AG04450 (cell line): ENCODE results near the gene STX12. TPM values are rescaled to one million over a fixed set of nuclear protein-coding genes. Genes with fewer than 3 reads are reported as not detected.
"Not testable (repeated sequence)": the region's sequence is repeated elsewhere in the genome, so short reads cannot be mapped to it uniquely, and the experiment has no call there.

ENCODE experiments used
- CTCF ChIA-PET: fragments of 300-600, 350-600 bp; formaldehyde crosslinking; extraction: SDS; loops from one replicate; lab custom pipeline; 2022; ENCODE audit warnings: antibody characterized with exemption, inconsistent platforms; lab: Charles Lee
- POLR2A ChIA-PET: fragments of 350-600 bp; formaldehyde crosslinking; extraction: SDS; loops from one replicate; lab custom pipeline; 2021; ENCODE audit warnings: antibody characterized with exemption, inconsistent platforms; lab: Yijun Ruan, JAX
- DNase-seq: peaks from one replicate; pipeline ENCODE4 v3.0.0-alpha.2; 2011; ENCODE audit warnings: low read depth, low spot score
- H3K27ac ChIP-seq: one replicate; pipeline ENCODE4 v1.5.1; 2012; ENCODE audit warnings: low read depth, low read length, control low read depth
- H3K27me3 ChIP-seq: one replicate; pipeline ENCODE4 v1.6.0; 2012; ENCODE audit warnings: low read length; ENCODE audit not compliant: control insufficient read depth, insufficient read depth
- H3K4me3 ChIP-seq: 2 replicates; pipeline ENCODE4 v1.5.1; 2011; ENCODE audit warnings: mild to moderate bottlenecking, low read depth, low read length, control low read depth
- H3K9me3 ChIP-seq: 2 replicates; pipeline ENCODE4 v1.5.1; 2012; ENCODE audit warnings: low read length; ENCODE audit not compliant: control insufficient read depth, insufficient read depth
- polyA plus RNA-seq: library from polyadenylated mRNA; depleted of rRNA; stranded (reverse); fragments of >200 nt; gene quantifications from 2 replicates; pipeline ENCODE4 v1.2.3, GENCODE V29; 2011
- TF ChIP-seq, protein P1 (sequence below): IDR thresholded peaks from 2 replicates; pipeline ENCODE4 v1.5.1; 2011; ENCODE audit warnings: low read depth, low read length, control low read depth, inconsistent platforms

The STX12 gene
- polyA plus RNA-seq, 1 experiment: 42.6 TPM

DNA sequence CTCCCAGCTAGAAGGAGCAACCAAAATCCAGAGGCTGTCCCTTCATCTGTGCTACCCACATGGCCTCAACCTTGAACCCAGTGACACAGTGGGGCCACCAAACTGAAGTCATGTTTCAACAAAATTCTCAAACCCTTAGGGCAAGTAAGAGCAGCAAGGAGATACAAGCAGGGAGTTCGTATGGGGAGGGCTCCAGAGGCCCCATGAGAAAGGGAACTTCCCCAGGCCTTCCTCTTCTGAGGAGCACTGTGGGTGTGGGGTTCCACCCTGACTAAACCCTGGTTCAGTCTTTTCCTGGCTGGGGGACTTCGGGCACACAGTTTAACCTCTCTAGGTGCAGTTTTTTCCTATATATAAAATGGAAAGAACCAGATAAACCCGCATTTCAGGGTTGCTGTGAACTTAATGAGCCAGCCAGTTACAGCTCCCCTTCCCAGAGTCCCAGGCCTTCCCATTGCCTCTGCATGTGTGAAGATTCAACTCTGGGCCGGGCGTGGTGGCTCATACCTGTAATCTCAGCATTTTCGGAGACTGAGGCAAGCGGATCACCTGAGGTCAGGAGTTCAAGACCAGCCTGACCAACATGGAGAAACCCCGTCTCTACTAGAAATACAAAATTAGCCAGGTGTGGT is 91.4 kb downstream of the STX12 start:
- DNase-seq: no peak
- CTCF ChIA-PET: no interaction called here
- TF ChIP-seq, protein P1, sequence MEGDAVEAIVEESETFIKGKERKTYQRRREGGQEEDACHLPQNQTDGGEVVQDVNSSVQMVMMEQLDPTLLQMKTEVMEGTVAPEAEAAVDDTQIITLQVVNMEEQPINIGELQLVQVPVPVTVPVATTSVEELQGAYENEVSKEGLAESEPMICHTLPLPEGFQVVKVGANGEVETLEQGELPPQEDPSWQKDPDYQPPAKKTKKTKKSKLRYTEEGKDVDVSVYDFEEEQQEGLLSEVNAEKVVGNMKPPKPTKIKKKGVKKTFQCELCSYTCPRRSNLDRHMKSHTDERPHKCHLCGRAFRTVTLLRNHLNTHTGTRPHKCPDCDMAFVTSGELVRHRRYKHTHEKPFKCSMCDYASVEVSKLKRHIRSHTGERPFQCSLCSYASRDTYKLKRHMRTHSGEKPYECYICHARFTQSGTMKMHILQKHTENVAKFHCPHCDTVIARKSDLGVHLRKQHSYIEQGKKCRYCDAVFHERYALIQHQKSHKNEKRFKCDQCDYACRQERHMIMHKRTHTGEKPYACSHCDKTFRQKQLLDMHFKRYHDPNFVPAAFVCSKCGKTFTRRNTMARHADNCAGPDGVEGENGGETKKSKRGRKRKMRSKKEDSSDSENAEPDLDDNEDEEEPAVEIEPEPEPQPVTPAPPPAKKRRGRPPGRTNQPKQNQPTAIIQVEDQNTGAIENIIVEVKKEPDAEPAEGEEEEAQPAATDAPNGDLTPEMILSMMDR: no peak

DNA sequence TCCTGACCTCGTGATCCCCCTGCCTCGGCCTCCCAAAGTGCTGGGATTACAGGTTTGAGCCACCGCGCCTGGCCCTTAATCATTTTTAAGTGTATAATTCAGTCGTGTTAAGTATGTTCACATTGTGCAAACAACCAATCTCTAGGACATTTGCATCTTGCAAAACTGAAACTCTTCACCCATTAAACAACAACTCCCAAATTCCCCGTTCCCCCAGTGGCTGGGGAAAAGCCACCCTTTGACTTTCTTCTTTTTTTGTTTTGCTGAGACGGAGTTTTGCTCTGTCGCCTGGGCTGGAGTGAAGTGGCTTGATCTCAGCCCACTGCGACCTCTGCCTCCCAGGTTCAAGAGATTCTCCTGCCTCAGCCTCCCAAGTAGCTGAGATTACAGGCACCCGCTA is 92.8 kb downstream of the STX12 start:
- no peak for DNase-seq
- TF ChIP-seq, protein P1: no peak

More for the DNA sequence above, 91.4 kb downstream of the STX12 start:
- H3K4me3 ChIP-seq: no peak overlapping the region
- H3K27me3 ChIP-seq: no peaks in the 10 kb centered on the region
- no peak overlapping the region for H3K27ac ChIP-seq
- no peaks in the 10 kb centered on the region for H3K9me3 ChIP-seq
- POLR2A ChIA-PET: interaction anchor here (1.9 kb wide), 1 partner anchor 11 kb away, joined by 14 read pairs; no protein-coding TSS in a partner anchor

DNA sequence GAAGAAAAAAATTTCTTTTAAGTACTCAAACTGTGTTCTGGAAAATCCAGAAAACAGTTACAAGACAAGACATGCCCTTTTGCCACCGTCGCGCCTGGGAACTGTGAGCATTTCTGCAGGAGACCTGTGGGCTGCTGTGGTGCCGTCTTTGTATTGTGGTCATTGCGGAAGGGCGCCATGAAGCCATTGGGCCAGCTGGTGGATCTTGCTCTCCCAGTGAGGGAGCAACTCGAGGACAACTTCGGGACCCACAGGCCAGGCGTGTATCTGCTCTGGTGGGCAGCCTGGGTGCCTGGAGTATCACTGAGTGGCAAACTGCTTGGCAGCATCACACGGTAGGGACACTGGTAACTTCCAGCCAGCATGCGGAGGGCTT is 95.5 kb downstream of the STX12 start:
- no peak for DNase-seq
- no peaks in the 10 kb centered on the region for H3K27me3 ChIP-seq
- ChIA-PET CTCF (no interaction called here), POLR2A (no interaction called here)
- TF ChIP-seq, protein P1: no peak
- no peak overlapping the region for H3K27ac ChIP-seq
- no peaks in the 10 kb centered on the region; the same call in 1 of the 2 replicates for H3K9me3 ChIP-seq
- H3K4me3 ChIP-seq: no peak overlapping the region

More for the DNA sequence above, 92.8 kb downstream of the STX12 start:
- Histone ChIP-seq H3K4me3 (no peak overlapping the region), H3K27me3 (no peaks in the 10 kb centered on the region), H3K9me3 (no peaks in the 10 kb centered on the region), H3K27ac (no peak overlapping the region)
- CTCF ChIA-PET: interaction anchor here (0.7 kb wide), 1 partner anchor 40 kb away, joined by 4 read pairs; no protein-coding TSS in a partner anchor
- POLR2A ChIA-PET: no interaction called here

DNA sequence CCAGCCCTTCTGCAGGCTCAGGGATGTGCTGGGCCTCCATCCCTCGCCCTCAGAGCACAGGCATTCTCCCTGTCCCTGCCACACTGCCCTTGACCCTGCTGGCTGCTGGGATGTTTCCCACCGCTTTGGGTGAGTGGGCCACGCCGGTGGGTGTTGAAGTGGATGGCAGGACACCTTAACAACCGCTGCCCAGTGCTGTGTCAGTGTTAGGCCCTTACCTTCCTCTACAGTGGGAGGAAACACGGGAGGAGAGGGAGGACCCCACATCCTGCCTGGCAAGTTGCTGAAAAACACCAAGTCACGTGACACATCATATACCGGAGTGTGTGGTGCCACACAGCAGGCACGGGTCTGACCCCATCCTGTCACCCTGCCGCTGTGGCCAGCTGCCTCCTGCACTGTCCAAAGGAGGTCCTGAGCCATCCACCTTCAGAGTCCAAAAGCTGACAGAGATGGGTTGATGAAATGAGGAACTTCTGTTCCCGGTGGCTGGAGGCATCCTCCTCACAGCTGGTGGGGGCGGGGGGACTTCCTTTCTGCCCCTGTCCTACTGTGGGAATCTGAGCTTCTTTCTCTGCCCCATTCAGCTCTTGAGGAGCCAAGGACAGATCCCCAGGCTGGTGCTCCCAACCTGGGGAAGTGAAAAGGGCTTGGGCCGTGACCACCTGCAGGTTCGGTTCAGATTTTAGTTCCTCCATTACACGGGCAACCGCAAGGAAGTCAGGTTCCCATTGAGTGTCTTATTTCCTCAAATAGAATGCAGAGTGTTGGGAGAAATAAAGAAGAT is 96.1 kb downstream of the STX12 start:
- TF ChIP-seq, protein P1: no peak
- POLR2A ChIA-PET: no interaction called here
- H3K27me3 ChIP-seq: no peaks in the 10 kb centered on the region
- no peak for DNase-seq
- no peaks in the 10 kb centered on the region; the same call in 1 of the 2 replicates for H3K9me3 ChIP-seq
- CTCF ChIA-PET: no interaction called here
- no peak overlapping the region for H3K4me3 ChIP-seq
- no peak overlapping the region for H3K27ac ChIP-seq

DNA sequence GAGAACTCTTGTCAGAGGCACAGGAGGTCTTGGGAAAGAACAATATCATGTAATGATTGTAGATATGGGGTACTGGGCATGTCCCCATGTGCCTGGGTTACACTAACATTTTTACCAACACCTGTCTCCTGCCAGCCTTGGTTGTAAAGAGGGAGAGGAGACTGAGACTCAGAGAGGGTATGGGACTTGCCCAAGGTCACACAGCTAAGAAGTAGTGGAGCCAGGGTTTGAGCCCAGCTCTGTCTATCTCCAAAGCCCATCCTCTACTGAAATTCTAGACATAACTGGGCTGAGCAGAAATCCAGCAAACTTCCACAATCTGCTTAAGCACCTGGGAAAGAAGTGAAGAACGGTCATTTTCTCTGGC is 96.7 kb downstream of the STX12 start:
- no peaks in the 10 kb centered on the region; the same call in 1 of the 2 replicates for H3K9me3 ChIP-seq
- POLR2A ChIA-PET: no interaction called here
- DNase-seq: no peak
- H3K27me3 ChIP-seq: no peaks in the 10 kb centered on the region
- TF ChIP-seq, protein P1: no peak
- no peak overlapping the region for H3K27ac ChIP-seq
- CTCF ChIA-PET: no interaction called here
- no peak overlapping the region for H3K4me3 ChIP-seq

DNA sequence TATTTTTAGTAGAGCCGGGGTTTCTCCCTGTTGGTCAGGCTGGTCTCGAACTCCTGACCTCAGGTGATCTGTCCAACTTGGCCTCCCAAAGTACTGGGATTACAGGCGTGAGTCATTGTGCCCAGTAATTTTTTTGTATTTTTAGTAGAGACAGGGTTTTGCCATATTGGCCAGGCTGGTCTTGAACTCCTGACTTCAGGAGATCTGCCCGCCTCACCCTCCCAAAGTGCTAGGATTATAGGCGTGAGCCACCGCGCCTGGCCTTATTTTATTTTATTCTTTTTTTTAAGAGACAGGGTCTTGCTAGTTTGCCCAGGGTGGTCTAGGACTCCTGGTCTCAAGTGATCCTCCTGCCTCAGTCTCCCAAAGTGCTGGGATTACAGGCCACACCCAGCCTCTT is 98.1 kb downstream of the STX12 start:
- POLR2A ChIA-PET, H3K27ac ChIP-seq, CTCF ChIA-PET, H3K27me3 ChIP-seq, DNase-seq, H3K9me3 ChIP-seq, H3K4me3 ChIP-seq: not testable (repeated sequence)
